Measurements from ENCODE around the gene ARHGAP26. TPM values are rescaled to one million over a fixed set of nuclear protein-coding genes. Genes with fewer than 3 reads are reported as not detected.

The ARHGAP26 gene
- total RNA-seq, 4 donors from 2014 or later: 12.4 to 49.5 (median 31.8) TPM

GRCh38 chr5:142789206-142789605 is 19.0 kb downstream of the ARHGAP26 start:
- no peak overlapping the region for H3K4me3 ChIP-seq
- H3K9me3 ChIP-seq: no peaks in the 10 kb centered on the region
- intact Hi-C loops (cut with DNase I; ENCODE audit: low total_unique reads): no loop called here
- TF ChIP-seq CTCF (IDR thresholded peaks at IDR 0.05): no peak
- no peak for TF ChIP-seq POLR2A (IDR thresholded peaks at IDR 0.05)
- no peaks in the 10 kb centered on the region for H3K27me3 ChIP-seq
- H3K4me1 ChIP-seq: peaks cover under 1 to 3% of the 10 kb centered on the region in 2 donors
- DNase-seq: peak in 1 of 2 donors; percentile 63
- H3K27ac ChIP-seq: peak overlapping the region; percentile 22 to 41
- no peaks in the 10 kb centered on the region for H3K36me3 ChIP-seq

- no peak overlapping the region for H3K27ac ChIP-seq
- intact Hi-C loops (cut with DNase I; ENCODE audit: low total_unique reads): no loop called here
- no peaks in the 10 kb centered on the region for H3K36me3 ChIP-seq
- H3K27me3 ChIP-seq: no peaks in the 10 kb centered on the region
- no peaks in the 10 kb centered on the region for H3K4me1 ChIP-seq
- H3K9me3 ChIP-seq: no peaks in the 10 kb centered on the region
- no peak overlapping the region for H3K4me3 ChIP-seq
- no peak for DNase-seq
- TF ChIP-seq POLR2A (IDR thresholded peaks at IDR 0.05) (no peak), CTCF (IDR thresholded peaks at IDR 0.05) (no peak)
Observed at GRCh38 chr5:142792012-142792864, 22.1 kb downstream of the ARHGAP26 start.

DNA sequence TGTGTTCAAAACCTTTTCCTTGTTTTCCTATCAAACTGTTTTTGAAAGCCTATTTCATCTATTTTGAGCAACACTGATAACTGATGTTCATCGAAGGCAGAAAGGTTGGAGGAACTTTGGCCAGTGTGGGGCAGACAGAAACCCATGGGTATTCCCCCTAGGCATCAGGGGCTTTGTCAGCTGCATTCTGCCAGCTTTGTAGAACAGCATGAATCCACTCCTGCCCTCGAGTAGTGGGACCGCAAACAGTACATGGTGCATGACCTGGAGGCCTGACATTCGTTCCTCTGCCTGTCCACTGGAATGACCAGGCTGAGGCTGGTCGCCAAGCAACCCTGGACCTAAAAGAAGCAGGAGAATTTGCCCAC is 22.7 kb downstream of the ARHGAP26 start:
- Histone ChIP-seq H3K4me1 (no peaks in the 10 kb centered on the region), H3K9me3 (no peaks in the 10 kb centered on the region), H3K27ac (no peak overlapping the region), H3K27me3 (no peaks in the 10 kb centered on the region), H3K36me3 (no peaks in the 10 kb centered on the region), H3K4me3 (no peak overlapping the region)
- intact Hi-C loops (cut with DNase I; ENCODE audit: low total_unique reads): no loop called here
- no peak for TF ChIP-seq CTCF (IDR thresholded peaks at IDR 0.05)
- no peak for TF ChIP-seq POLR2A (IDR thresholded peaks at IDR 0.05)
- no peak for DNase-seq

DNA sequence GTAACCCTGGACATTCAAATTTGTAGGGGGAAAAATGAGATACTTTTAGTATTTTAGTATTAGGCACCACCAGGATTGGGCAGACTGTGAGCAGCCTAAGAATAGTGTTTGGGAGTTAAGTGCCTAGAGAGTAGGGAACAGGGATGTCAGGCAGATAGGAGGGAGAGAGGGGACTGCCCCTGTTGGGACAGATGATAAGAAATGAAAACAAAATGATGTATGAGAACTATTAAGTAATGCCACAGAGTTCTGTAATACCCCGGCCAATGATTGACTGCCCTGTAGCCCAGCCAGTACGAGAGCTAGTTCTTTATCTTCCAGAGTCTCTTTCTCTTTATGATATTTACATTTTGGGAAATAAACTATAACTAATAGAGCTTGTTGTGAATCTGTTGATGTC is 24.4 kb downstream of the ARHGAP26 start:
- H3K9me3 ChIP-seq: no peaks in the 10 kb centered on the region
- no peak for DNase-seq
- no peaks in the 10 kb centered on the region for H3K27me3 ChIP-seq
- no peak for TF ChIP-seq CTCF (IDR thresholded peaks at IDR 0.05)
- no peak for TF ChIP-seq POLR2A (IDR thresholded peaks at IDR 0.05)
- no peak overlapping the region for H3K4me3 ChIP-seq
- no peak overlapping the region for H3K27ac ChIP-seq
- H3K36me3 ChIP-seq: no peaks in the 10 kb centered on the region
- intact Hi-C loops (cut with DNase I; ENCODE audit: low total_unique reads): no loop called here
- no peaks in the 10 kb centered on the region for H3K4me1 ChIP-seq

GRCh38 chr5:142795251-142795650 is 25.1 kb downstream of the ARHGAP26 start:
- no peak overlapping the region for H3K27ac ChIP-seq
- no peak for DNase-seq
- no peaks in the 10 kb centered on the region for H3K9me3 ChIP-seq
- no peak for TF ChIP-seq CTCF (IDR thresholded peaks at IDR 0.05)
- TF ChIP-seq POLR2A (IDR thresholded peaks at IDR 0.05): no peak
- no peak overlapping the region for H3K4me3 ChIP-seq
- no peaks in the 10 kb centered on the region for H3K4me1 ChIP-seq
- H3K36me3 ChIP-seq: no peaks in the 10 kb centered on the region
- H3K27me3 ChIP-seq: no peaks in the 10 kb centered on the region
- intact Hi-C loops (cut with DNase I; ENCODE audit: low total_unique reads): no loop called here
